SK-N-SH (cell line): ENCODE measurements around the gene FRMD5. TPM values are rescaled to one million over a fixed set of nuclear protein-coding genes. Genes with fewer than 3 reads are reported as not detected.

Experiments
- CTCF ChIA-PET: fragments of 300-600, 350-600 bp; formaldehyde crosslinking; extraction: SDS; loops from one replicate; lab custom pipeline; 2021; lab: Yijun Ruan, JAX
- POLR2A ChIA-PET: fragments of 350-600 bp; sonication (Branson Sonifier 250); formaldehyde crosslinking; extraction: SDS; loops from one replicate; lab custom pipeline; 2020; ENCODE audit warnings: antibody characterized with exemption, inconsistent platforms; lab: Yijun Ruan, JAX
- DNase-seq: peaks from one replicate; pipeline ENCODE4 v3.0.0; 2012
- H2AFZ ChIP-seq: fragments of 200-600 bp; sonication (generic); 2 replicates; pipeline ENCODE4 v1.8.1; 2016; ENCODE audit warnings: antibody characterized with exemption, mild to moderate bottlenecking, low read depth
- H3F3A ChIP-seq: fragments of 200-600 bp; sonication (generic); replicated peaks from 2 replicates; pipeline ENCODE3; 2016; ENCODE audit warnings: antibody characterized with exemption, mild to moderate bottlenecking; ENCODE audit not compliant: insufficient read depth
- H3K27ac ChIP-seq, 2 experiments: fragments of 200-500 bp in 1 of 2; fragments of 200-600 bp in 1 of 2; sonication (Bioruptor generic) in 1 of 2; sonication (generic), shearing (Covaris generic) in 1 of 2; 2 replicates each; pipeline versions ENCODE4 v1.5.1 to v1.6.1; 2014 to 2016; ENCODE audit warnings: low read depth in 2 of 2, inconsistent platforms in 1 of 2, low read length in 1 of 2, mild to moderate bottlenecking in 1 of 2, mixed read lengths in 1 of 2
- H3K27me3 ChIP-seq: fragments of 200-600 bp; sonication (generic), shearing (Covaris generic); 2 replicates; pipeline ENCODE4 v1.6.1; 2016; ENCODE audit warnings: mixed run types; ENCODE audit not compliant: insufficient read depth
- H3K36me3 ChIP-seq, 2 experiments: fragments of 200-500 bp in 1 of 2; fragments of 200-600 bp in 1 of 2; sonication (Bioruptor generic) in 1 of 2; sonication (generic) in 1 of 2; replicated peaks in 1 of 2; 2 replicates each; pipeline versions ENCODE3 to v1.5.1; 2014 to 2016; ENCODE audit warnings: low read length in 1 of 2, mild to moderate bottlenecking in 1 of 2; ENCODE audit not compliant: insufficient read depth in 2 of 2, control insufficient read depth in 1 of 2
- H3K4me1 ChIP-seq, 2 experiments: fragments of 200-500 bp in 1 of 2; fragments of 200-600 bp in 1 of 2; sonication (Bioruptor generic) in 1 of 2; sonication (generic), shearing (Covaris generic) in 1 of 2; 2 replicates each; pipeline versions ENCODE4 v1.5.1 to v1.6.1; 2014 to 2016; ENCODE audit warnings: low read depth in 1 of 2, low read length in 1 of 2, mixed run types in 1 of 2; ENCODE audit not compliant: insufficient read depth in 2 of 2, control insufficient read depth in 1 of 2
- H3K4me2 ChIP-seq: fragments of 200-600 bp; sonication (generic), shearing (Covaris generic); 2 replicates; pipeline ENCODE4 v1.6.1; 2017; ENCODE audit warnings: mixed run types
- H3K4me3 ChIP-seq, 2 experiments: fragments of 200-500 bp in 1 of 2; fragments of 200-600 bp in 1 of 2; sonication (Bioruptor generic) in 1 of 2; sonication (generic), shearing (Covaris generic) in 1 of 2; 2 replicates each; pipeline versions ENCODE4 v1.5.1 to v1.8.1; 2014 to 2016; ENCODE audit warnings: low read depth in 2 of 2, inconsistent platforms in 1 of 2, low read length in 1 of 2, mild to moderate bottlenecking in 1 of 2, mixed read lengths in 1 of 2, moderate library complexity in 1 of 2
- H3K79me2 ChIP-seq: fragments of 200-600 bp; sonication (generic); 2 replicates; pipeline ENCODE4 v1.8.1; 2017; ENCODE audit warnings: mild to moderate bottlenecking; ENCODE audit not compliant: insufficient read depth
- H3K9ac ChIP-seq: fragments of 200-600 bp; sonication (generic); 2 replicates; pipeline ENCODE4 v1.6.1; 2017; ENCODE audit warnings: mixed run types
- H3K9me2 ChIP-seq: fragments of 200-600 bp; sonication (generic); 2 replicates; pipeline ENCODE4 v1.6.1; 2017; ENCODE audit warnings: mixed run types
- H3K9me3 ChIP-seq: fragments of 200-600 bp; sonication (generic); 2 replicates; pipeline ENCODE4 v1.6.1; 2017; ENCODE audit warnings: mixed run types, mild to moderate bottlenecking, moderate library complexity
- H4K20me1 ChIP-seq: fragments of 200-600 bp; sonication (generic); 2 replicates; pipeline ENCODE4 v1.6.1; 2017; ENCODE audit warnings: mild to moderate bottlenecking, mixed run types; ENCODE audit not compliant: insufficient read depth
- CHD2 ChIP-seq: fragments of 150-350 bp; IDR thresholded peaks from 2 replicates; pipeline ENCODE4 v1.6.1; 2018; ENCODE audit warnings: low read length; ENCODE audit not compliant: partially characterized antibody
- FOSL2 ChIP-seq: IDR thresholded peaks from 2 replicates; pipeline ENCODE4 v1.4.0; 2012; ENCODE audit warnings: low read depth, mild to moderate bottlenecking, moderate library complexity, borderline replicate concordance
- GABPA ChIP-seq: IDR thresholded peaks from 2 replicates; pipeline ENCODE4 v1.4.0; 2012; ENCODE audit warnings: low read depth, mild to moderate bottlenecking
- IRF3 ChIP-seq: fragments of 150-350 bp; IDR thresholded peaks from 2 replicates; pipeline ENCODE4 v1.6.1; 2016; ENCODE audit warnings: mild to moderate bottlenecking, low read depth, low read length
- MAX ChIP-seq: IDR thresholded peaks from 2 replicates; pipeline ENCODE4 v1.4.0; 2012; ENCODE audit warnings: low read depth
- MXI1 ChIP-seq: IDR thresholded peaks from 2 replicates; pipeline ENCODE4 v1.6.1; 2012; ENCODE audit warnings: mild to moderate bottlenecking, low read depth, low read length, improper control_type of control experiment
- NFIC ChIP-seq: IDR thresholded peaks from 2 replicates; pipeline ENCODE4 v1.4.0; 2012; ENCODE audit warnings: borderline replicate concordance
- NRF1 ChIP-seq: IDR thresholded peaks from 2 replicates; pipeline ENCODE4 v1.6.1; 2012; ENCODE audit warnings: low read depth, mild to moderate bottlenecking, low read length
- PBX3 ChIP-seq: IDR thresholded peaks from 2 replicates; pipeline ENCODE4; 2012
- REST ChIP-seq: IDR thresholded peaks from 2 replicates; pipeline ENCODE4 v1.6.1; 2012; ENCODE audit warnings: mild to moderate bottlenecking, low read depth, low read length, moderate library complexity
- RFX5 ChIP-seq: IDR thresholded peaks from 2 replicates; pipeline ENCODE4 v1.6.1; 2012; ENCODE audit warnings: mild to moderate bottlenecking, improper control_type of control experiment, low read length
- SIN3A ChIP-seq: IDR thresholded peaks from 2 replicates; pipeline ENCODE4 v1.6.1; 2012; ENCODE audit warnings: low read depth, mild to moderate bottlenecking, low read length, moderate library complexity, borderline replicate concordance
- TAF1 ChIP-seq: IDR thresholded peaks from 2 replicates; pipeline ENCODE4 v1.6.1; 2012; ENCODE audit warnings: low read depth, mild to moderate bottlenecking, low read length, moderate library complexity, borderline replicate concordance
- USF2 ChIP-seq: fragments of 150-350 bp; IDR thresholded peaks from 2 replicates; pipeline ENCODE4 v1.6.1; 2017; ENCODE audit warnings: antibody characterized with exemption, low read length, low read depth, borderline replicate concordance
- ZBTB33 ChIP-seq: IDR thresholded peaks from 2 replicates; pipeline ENCODE4 v1.4.0; 2012; ENCODE audit warnings: low read depth, borderline replicate concordance
- WGBS: methylation state at CpG from one replicate; pipeline ENCODE4 v1.1.6; 2017; ENCODE audit warnings: low lambda C conversion rate; 5-methylcytosine and 5-hydroxymethylcytosine counted together
- polyA plus RNA-seq, 3 experiments: library from polyadenylated mRNA; depleted of rRNA; stranded (reverse); fragments of >200 nt; gene quantifications; 2 replicates each; pipeline ENCODE4 v1.2.3, GENCODE V29; 2012

FRMD5 gene
- polyA plus RNA-seq, 1 of the 3 experiments (the other 2 are of a cell fraction): 24.8 TPM

- H3K27ac ChIP-seq: no peak overlapping the region
- 95% methylated on average over 4 of the region's 4 CpGs for WGBS
- H3K36me3 ChIP-seq: peaks cover 0 to 25% of the 10 kb centered on the region in 2 experiments
- no peaks in the 10 kb centered on the region for H3K9me3 ChIP-seq
- H3K4me3 ChIP-seq: no peak overlapping the region
- no peaks in the 10 kb centered on the region for H3K9me2 ChIP-seq
- no peak overlapping the region for H2AFZ ChIP-seq
- TF ChIP-seq RFX5 (no peak), GABPA (no peak), SIN3A (no peak), PBX3 (no peak), NFIC (no peak), NRF1 (no peak), CHD2 (no peak), FOSL2 (no peak), ZBTB33 (no peak), REST (no peak)
- ChIA-PET POLR2A (no interaction called here), CTCF (no interaction called here)
- H4K20me1 ChIP-seq: no peaks in the 10 kb centered on the region
- H3K9ac ChIP-seq: no peak overlapping the region
- H3F3A ChIP-seq: peaks cover 10% of the 10 kb centered on the region
- H3K4me1 ChIP-seq: no peaks in the 10 kb centered on the region
- no peaks in the 10 kb centered on the region for H3K27me3 ChIP-seq
- DNase-seq: no peak
- no peak overlapping the region for H3K4me2 ChIP-seq
- H3K79me2 ChIP-seq: no peaks in the 10 kb centered on the region
Measured at GRCh38 chr15:43852607-43853006, 342.5 kb downstream of the FRMD5 start.

GRCh38 chr15:43851251-43851650 lies 343.8 kb downstream of the FRMD5 start:
- no peak overlapping the region for H2AFZ ChIP-seq
- POLR2A ChIA-PET: interaction anchor here (0.7 kb wide), 1 partner anchor 32 kb away, joined by 3 read pairs; no protein-coding TSS in a partner anchor
- TF ChIP-seq ZBTB33 (no peak), NRF1 (no peak), TAF1 (no peak), MAX (no peak), MXI1 (no peak), IRF3 (no peak), USF2 (no peak)

More at GRCh38 chr15:43851251-43851650, 343.8 kb downstream of the FRMD5 start:
- no peak for DNase-seq
- H4K20me1 ChIP-seq: no peaks in the 10 kb centered on the region
- peaks cover 0 to 17% of the 10 kb centered on the region in 2 experiments for H3K36me3 ChIP-seq
- H3K4me3 ChIP-seq: no peak overlapping the region
- H3K4me1 ChIP-seq: no peaks in the 10 kb centered on the region
- H3K9me2 ChIP-seq: no peaks in the 10 kb centered on the region
- H3K27me3 ChIP-seq: no peaks in the 10 kb centered on the region
- no peaks in the 10 kb centered on the region for H3K79me2 ChIP-seq
- WGBS: 93% methylated on average over 3 of the region's 3 CpGs
- CTCF ChIA-PET: interaction anchor here (0.9 kb wide), 1 partner anchor 21 kb away, joined by 3 read pairs; no protein-coding TSS in a partner anchor
- H3K9me3 ChIP-seq: no peaks in the 10 kb centered on the region
- no peak overlapping the region for H3K9ac ChIP-seq
- no peak overlapping the region for H3K4me2 ChIP-seq
- H3F3A ChIP-seq: peaks cover 2% of the 10 kb centered on the region
- H3K27ac ChIP-seq: no peak overlapping the region
